Epidermal melanocyte (primary cell): ENCODE data around the gene NDUFC2.
"Not testable (repeated sequence)": the region's sequence is repeated elsewhere in the genome, so short reads cannot be mapped to it uniquely, and the experiment has no call there.

ENCODE experiments used
- DNase-seq: peaks from one replicate; pipeline ENCODE4 v3.0.0; 2011; ENCODE audit warnings: low spot score; ENCODE audit not compliant: insufficient read length

The NDUFC2 gene

GRCh38 chr11:78054971-78055370 is 24.7 kb downstream of the NDUFC2 start:
- no peak for DNase-seq

- DNase-seq = no peak
Observed at GRCh38 chr11:78050964-78051831, 28.5 kb downstream of the NDUFC2 start.

GRCh38 chr11:78049348-78049747 is 30.3 kb downstream of the NDUFC2 start:
- no peak for DNase-seq

- no peak for DNase-seq
Observed at GRCh38 chr11:78048561-78048960, 31.1 kb downstream of the NDUFC2 start.

GRCh38 chr11:78046486-78046854 is 33.2 kb downstream of the NDUFC2 start:
- no peak for DNase-seq

- DNase-seq = peak; percentile 60
Observed at GRCh38 chr11:78045851-78046485, 33.7 kb downstream of the NDUFC2 start.

GRCh38 chr11:78044706-78045105 is 35.0 kb downstream of the NDUFC2 start:
- no peak for DNase-seq

DNA sequence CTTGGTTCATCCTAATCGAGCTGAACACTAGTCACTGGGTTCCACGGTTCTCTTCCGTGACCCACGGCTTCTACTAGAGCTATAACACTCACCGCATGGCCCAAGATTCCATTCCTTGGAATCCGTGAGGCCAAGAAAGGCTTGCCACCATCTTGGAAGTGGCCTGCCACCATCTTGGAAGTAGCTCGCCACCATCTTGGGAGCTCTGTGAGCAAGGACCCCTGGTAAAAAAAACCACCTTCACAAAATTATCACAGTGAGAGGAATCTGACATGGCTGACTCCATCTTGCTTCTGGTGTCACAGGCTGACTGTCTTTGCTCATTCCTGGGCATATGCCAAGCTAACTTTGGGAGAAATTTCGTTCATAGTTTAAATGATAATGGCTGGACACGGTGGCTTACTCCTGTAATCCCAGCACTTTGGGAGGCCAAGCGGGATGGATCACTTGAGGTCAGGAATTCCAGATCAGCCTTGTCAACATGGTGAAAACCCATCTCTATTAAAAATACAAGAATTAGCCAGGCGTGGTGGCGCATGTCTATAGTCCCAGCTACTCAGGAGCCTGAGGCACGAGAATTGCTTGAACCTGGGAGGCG is 37.7 kb downstream of the NDUFC2 start:
- DNase-seq = no peak

- DNase-seq = not testable (repeated sequence)
Observed at GRCh38 chr11:78041380-78041719, 38.3 kb downstream of the NDUFC2 start.

DNA sequence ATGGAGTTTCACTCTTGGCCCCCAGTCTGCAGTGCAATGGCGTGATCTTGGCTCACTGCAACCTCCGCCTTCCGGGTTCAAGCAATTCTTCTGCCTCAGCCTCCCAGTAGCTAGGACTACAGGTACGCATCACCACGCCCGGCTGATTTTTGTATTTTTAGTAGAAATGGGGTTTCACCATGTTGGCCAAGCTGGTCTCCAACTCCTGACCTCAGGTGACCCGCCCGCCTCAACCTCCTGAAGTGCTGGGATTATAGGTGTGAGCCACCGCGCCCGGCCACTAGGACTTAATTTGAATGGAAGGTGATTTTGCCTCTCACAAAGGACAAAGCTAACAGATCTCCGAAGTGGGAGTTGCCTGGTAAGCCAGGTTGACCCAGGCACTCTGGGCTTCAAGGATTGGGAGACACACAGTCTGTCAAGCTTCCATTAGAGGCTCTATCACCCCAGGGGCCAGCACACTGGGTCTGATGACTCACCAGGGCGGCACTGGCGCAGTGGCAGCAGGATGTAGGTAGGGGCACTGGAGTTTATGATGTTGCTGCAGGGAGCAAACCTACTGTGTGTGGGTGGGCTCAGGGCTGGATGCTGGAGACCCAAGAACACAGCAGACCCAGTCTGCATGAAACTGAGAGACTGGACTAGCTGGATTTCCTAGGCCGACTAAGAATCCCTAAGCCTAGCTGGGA is 38.8 kb downstream of the NDUFC2 start:
- DNase-seq = no peak

DNA sequence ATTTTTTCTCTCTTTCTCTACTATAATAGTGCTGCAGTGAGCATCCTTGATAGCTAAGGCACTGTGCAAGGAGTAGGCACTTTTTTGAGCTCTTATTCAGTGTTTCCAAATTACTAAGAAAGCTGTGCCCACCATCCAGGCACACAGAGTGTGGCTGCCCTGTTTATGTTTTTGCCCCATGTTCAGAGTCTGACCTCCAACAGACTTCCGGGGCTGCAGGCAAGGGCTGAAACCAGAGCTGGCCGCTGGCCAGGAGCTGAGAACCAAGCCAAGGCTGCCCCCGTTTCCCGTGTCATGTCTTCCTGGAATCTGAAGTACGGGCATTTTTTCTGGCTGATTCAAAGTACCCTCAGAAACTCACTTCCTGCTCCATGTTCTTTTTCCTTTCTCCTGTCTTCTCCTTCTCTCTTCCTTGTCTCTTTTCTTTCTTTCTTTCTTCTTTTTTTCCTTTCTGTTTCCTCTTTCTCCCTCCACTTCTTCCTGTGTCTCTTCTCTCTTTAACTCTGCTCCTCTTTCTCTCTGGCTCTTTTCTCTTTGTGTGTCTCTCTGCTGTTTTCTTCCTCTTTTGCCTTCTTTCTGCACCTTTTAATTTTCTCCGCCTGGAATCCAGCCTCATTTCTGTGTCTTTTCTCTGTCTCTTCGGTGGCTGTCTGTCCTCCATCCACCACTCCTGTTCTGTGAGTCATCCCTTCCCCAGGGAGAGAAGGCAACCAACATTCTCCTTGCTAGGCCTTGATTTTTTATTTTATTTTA is 39.6 kb downstream of the NDUFC2 start:
- peak; percentile 74 for DNase-seq

DNA sequence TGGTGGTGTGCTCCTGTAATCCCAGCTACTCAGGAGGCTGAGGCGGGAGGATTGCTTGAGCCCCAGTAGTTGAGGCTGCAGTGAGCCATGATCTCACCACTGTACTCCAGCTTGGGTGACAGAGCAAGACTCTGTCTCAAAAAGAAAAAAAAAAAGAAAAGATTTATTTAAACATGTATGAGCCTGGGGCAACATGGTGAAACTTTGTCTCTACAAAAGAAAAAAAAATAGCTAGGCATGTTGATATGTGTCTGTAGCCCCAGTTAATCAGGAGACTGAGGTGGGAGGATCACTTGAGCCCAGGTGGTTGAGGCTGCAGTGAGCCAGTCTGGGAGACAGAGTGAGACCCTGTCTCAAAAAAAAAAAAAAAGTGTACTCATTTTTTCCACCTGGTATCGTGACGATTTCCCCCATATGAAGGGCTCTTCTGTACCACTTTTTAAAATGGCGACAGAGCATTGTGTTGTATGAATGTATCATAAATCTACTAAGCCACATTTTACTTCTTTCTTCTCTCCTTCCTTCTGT is 40.2 kb downstream of the NDUFC2 start:
- DNase-seq = no peak

DNA sequence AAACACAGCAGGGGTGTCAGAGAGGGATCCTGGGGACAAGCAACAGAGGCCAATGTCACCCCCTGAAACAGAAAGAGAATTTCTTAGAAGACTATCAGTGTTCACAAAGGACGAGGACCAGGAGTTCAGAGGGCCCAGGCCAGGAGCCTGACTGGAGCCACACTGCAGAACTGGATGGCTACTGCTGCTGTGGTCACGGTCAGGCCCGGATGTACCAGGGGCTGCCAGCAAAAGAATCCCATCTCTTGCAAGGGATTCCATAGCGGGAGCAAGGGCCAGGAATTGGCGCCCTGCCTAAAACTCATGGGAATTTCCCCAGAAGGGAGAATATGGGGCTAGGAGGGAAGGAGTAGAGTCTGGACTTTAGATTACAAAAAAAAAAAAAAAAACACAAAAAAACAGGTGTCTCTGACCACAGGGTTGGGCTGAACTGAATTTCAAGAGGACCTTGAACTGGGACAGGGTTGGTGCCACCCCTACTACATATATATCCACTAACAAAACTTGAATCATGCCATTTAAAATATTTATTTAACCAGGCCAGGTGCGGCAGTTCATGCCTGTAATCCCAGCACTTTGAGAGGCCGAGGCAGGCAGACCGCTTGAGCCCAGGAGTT is 40.9 kb downstream of the NDUFC2 start:
- DNase-seq = no peak

GRCh38 chr11:78037825-78038620 is 41.6 kb downstream of the NDUFC2 start:
- no peak for DNase-seq

DNA sequence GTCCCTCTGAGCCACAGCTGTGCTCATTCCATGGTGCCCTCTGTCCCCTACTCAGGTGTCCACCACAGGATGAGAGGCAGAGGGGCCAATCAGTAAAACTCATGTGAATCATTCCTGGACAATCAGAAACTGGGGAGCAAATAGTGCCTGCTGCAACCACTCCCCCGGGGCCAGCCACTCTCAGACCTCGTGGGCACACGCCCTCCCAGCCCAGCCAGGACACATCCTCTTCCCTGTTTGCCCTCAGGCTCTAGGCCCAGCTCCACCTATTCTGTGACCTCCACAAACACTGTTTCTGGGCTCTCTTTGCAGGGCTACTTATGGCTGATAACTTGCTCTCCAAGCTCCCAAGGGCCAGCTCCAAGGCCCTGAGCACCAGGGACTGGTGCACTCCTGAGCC is 42.6 kb downstream of the NDUFC2 start:
- DNase-seq = no peak

- DNase-seq = no peak
Observed at GRCh38 chr11:78036313-78036712, 43.3 kb downstream of the NDUFC2 start.

DNA sequence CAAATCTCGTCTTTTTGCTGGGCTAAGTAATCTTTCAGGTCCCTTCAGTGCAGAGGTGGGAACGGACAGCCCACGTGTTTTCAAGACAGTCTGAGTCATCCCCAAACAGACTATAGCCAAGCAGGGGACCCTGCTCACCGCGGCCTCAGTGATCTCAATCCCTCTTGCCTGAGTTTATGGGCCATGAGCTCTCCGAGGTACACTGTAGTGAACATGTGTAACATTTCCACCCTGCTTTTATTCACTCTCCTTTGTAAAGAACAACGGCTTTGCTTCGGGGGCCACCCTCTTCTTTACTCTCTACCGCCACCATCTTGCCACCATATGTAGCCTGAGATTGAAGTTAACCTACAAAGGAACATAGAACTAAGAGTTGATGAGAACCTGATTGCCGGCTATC is 45.0 kb downstream of the NDUFC2 start:
- no peak for DNase-seq

DNA sequence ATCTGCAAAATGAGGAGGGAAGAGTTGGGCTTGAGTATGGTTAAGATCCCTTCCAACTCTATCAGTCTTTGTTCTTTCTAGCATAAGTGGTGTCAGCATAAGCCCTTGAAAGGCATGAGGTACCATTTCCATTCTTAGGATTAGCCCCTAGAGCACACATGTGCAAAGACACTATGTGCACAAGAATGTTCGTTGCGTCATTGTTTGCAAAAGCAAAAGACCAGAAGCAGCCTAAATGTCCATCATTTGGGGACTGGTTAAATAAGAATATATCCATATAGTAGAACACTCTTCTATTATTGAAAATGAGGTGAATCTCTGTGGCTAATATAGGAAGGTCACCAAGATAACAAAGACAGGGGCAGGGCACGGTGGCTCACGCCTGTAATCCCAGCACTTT is 46.6 kb downstream of the NDUFC2 start:
- no peak for DNase-seq

DNA sequence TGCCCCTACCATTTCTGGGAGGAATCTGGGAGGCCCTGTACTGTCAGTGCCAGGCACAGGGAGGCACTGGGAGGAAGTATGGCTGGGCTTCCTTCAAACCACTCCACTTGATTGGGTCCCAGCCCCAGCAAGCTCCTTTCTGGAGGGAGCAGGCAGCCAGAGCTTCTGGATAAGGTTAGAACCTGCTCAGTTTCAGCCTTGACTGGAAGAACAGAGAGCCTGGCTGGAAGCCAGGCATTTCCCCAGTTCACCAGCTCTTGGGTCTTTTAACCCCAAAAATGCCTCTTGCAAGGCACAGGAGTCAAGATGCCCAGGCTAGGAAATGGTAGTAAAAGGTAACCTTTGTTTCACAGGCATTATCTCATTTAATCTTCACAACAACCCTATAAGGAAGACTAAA is 47.6 kb downstream of the NDUFC2 start:
- no peak for DNase-seq

DNA sequence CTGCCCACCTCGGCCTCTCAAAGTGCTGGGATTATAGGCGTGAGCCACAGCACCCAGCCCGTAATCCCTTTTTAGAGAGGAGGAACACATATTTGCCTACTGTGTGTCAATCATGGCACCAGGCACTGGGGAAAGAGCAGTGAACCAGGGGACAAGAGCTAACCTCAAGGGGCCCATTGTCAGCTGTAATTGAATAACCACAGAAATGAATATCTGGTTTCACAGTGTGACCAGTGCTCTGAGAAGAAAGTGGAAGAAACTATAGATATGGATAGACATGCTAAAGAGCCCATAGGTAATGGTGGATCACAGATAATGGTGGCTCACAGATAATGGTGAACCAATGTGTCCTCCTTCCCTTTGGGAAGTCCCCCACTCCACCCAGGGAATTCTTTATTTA is 48.0 kb downstream of the NDUFC2 start:
- DNase-seq = no peak
